GM18526 (cell line): ENCODE results near the gene SVIL.

Experiments
- POLR2A ChIP-seq: IDR thresholded peaks from 3 replicates; pipeline ENCODE4 v1.6.1; 2011; ENCODE audit not compliant: insufficient read length; ENCODE audit errors: extremely low read depth

The SVIL gene

GRCh38 chr10:29537799-29538198 is 97.0 kb downstream of the SVIL start:
- no peak for TF ChIP-seq POLR2A

GRCh38 chr10:29535778-29536453 is 98.9 kb downstream of the SVIL start:
- no peak for TF ChIP-seq POLR2A

GRCh38 chr10:29535012-29535777 is 99.6 kb downstream of the SVIL start:
- TF ChIP-seq POLR2A: no peak

GRCh38 chr10:29534590-29534989 is 100.2 kb downstream of the SVIL start:
- TF ChIP-seq POLR2A: no peak

- TF ChIP-seq POLR2A: no peak
These were observed 101.0 kb downstream of the SVIL start for GRCh38 chr10:29533696-29534285.

GRCh38 chr10:29533046-29533445 is 101.7 kb downstream of the SVIL start:
- TF ChIP-seq POLR2A: no peak

- TF ChIP-seq POLR2A: no peak
These were observed 102.4 kb downstream of the SVIL start for GRCh38 chr10:29532256-29532878.

GRCh38 chr10:29530112-29530976 is 104.4 kb downstream of the SVIL start:
- TF ChIP-seq POLR2A: no peak

GRCh38 chr10:29529146-29529545 is 105.6 kb downstream of the SVIL start:
- no peak for TF ChIP-seq POLR2A

- no peak for TF ChIP-seq POLR2A
These were observed 109.0 kb downstream of the SVIL start for GRCh38 chr10:29525762-29526161.

- TF ChIP-seq POLR2A: no peak
These were observed 110.1 kb downstream of the SVIL start for GRCh38 chr10:29524720-29525119.

- TF ChIP-seq POLR2A: no peak
These were observed 110.5 kb downstream of the SVIL start for GRCh38 chr10:29524294-29524693.

- no peak for TF ChIP-seq POLR2A
These were observed 111.9 kb downstream of the SVIL start for GRCh38 chr10:29522918-29523317.

- no peak for TF ChIP-seq POLR2A
These were observed 112.5 kb downstream of the SVIL start for GRCh38 chr10:29522061-29522855.
